CD4-positive, CD25-positive, alpha-beta regulatory T cell (primary cell): Measurements from ENCODE around the gene GOLGA8S. TPM values are rescaled to one million over a fixed set of nuclear protein-coding genes. Genes with fewer than 3 reads are reported as not detected.
"Not testable (repeated sequence)": the region's sequence is repeated elsewhere in the genome, so short reads cannot be mapped to it uniquely, and the experiment has no call there.

Source experiments
- ATAC-seq, 2 donors: fragments of 150-1000 bp; cut with Tn5 transposase; one replicate each; pipeline ENCODE4 v1.10.0; 2021; ENCODE audit warnings: low read depth in 2 of 2, moderate number of reproducible peaks in 2 of 2, moderate library complexity in 1 of 2
- DNase-seq, 3 donors: peaks; one replicate each; pipeline versions ENCODE4 v3.0.0 to v3.0.0-alpha.2; 2012 to 2022; ENCODE audit warnings: mixed read lengths in 1 of 3
- H3K27ac ChIP-seq: one replicate; pipeline ENCODE4 v1.7.0; 2013; ENCODE audit warnings: mild to moderate bottlenecking, low read length; ENCODE audit not compliant: insufficient read depth, poor library complexity, severe bottlenecking
- H3K27me3 ChIP-seq: one replicate; pipeline ENCODE4 v1.7.0; 2013; ENCODE audit warnings: low read length; ENCODE audit not compliant: control insufficient read depth, insufficient read depth
- H3K36me3 ChIP-seq: one replicate; pipeline ENCODE4 v1.7.0; 2013; ENCODE audit warnings: mild to moderate bottlenecking, low read length, moderate library complexity; ENCODE audit not compliant: control insufficient read depth, insufficient read depth
- H3K4me1 ChIP-seq: 2 replicates; pipeline ENCODE4 v1.7.0; 2013; ENCODE audit warnings: mild to moderate bottlenecking, low read length; ENCODE audit not compliant: insufficient read depth, control insufficient read depth, poor library complexity, severe bottlenecking
- H3K4me3 ChIP-seq: one replicate; pipeline ENCODE4 v1.7.0; 2013; ENCODE audit warnings: low read depth, mild to moderate bottlenecking, low read length, moderate library complexity
- H3K9me3 ChIP-seq, 2 experiments: 1 replicate in 1 of 2; 2 replicates in 1 of 2; pipeline ENCODE4 v1.7.0; 2013; ENCODE audit warnings: low read length in 2 of 2, mild to moderate bottlenecking in 1 of 2, moderate library complexity in 1 of 2; ENCODE audit not compliant: control insufficient read depth in 2 of 2
- H3K27ac Mint-ChIP-seq, 3 donors: one replicate each; pipeline ENCODE4 v1.8.0; 2020 to 2022; ENCODE audit warnings: mild to moderate bottlenecking in 3 of 3, mixed read lengths in 3 of 3, moderate library complexity in 2 of 3
- H3K27me3 Mint-ChIP-seq: one replicate; pipeline ENCODE4 v1.8.0; 2022; ENCODE audit warnings: mild to moderate bottlenecking, mixed read lengths
- H3K36me3 Mint-ChIP-seq: one replicate; pipeline ENCODE4 v1.8.0; 2020; ENCODE audit warnings: mixed read lengths
- H3K4me1 Mint-ChIP-seq, 4 donors: one replicate each; pipeline ENCODE4 v1.8.0; 2020 to 2022; ENCODE audit warnings: mixed read lengths in 4 of 4, mild to moderate bottlenecking in 1 of 4
- H3K4me3 Mint-ChIP-seq, 4 donors: one replicate each; pipeline ENCODE4 v1.8.0; 2020 to 2022; ENCODE audit warnings: mild to moderate bottlenecking in 4 of 4, mixed read lengths in 4 of 4, moderate library complexity in 3 of 4
- H3K9me3 Mint-ChIP-seq, 7 donors: one replicate each; pipeline ENCODE4 v1.8.0; 2020 to 2022; ENCODE audit warnings: mixed read lengths in 7 of 7, mild to moderate bottlenecking in 3 of 7, moderate library complexity in 2 of 7
- polyA plus RNA-seq, 4 donors: library from polyadenylated mRNA; unstranded; fragments of 300-500 nt; fragmentation: Illumina TruSeq; gene quantifications; one replicate each; pipeline ENCODE4 v1.2.3, GENCODE V29; 2021
- total RNA-seq: library from RNA; stranded (reverse); gene quantifications from one replicate; pipeline ENCODE4 v1.2.3, GENCODE V29; 2022

The GOLGA8S gene
- total and polyA plus RNA-seq, 5 donors from 2014 or later: not detected

GRCh38 chr15:23401627-23402026, 47.1 kb downstream of the GOLGA8S start:
- Histone ChIP-seq H3K9me3 (no peaks in the 10 kb centered on the region), H3K36me3 (no peaks in the 10 kb centered on the region), H3K27ac (no peak overlapping the region), H3K4me1 (no peaks in the 10 kb centered on the region), H3K4me3 (no peak overlapping the region), H3K27me3 (no peaks in the 10 kb centered on the region)
- no peaks in the 10 kb centered on the region for H3K36me3 Mint-ChIP-seq
- no peak overlapping the region for H3K27ac Mint-ChIP-seq
- ATAC-seq (no peak), DNase-seq (no peak)
- H3K9me3 Mint-ChIP-seq: peaks cover 0 to 4% (median 0%) of the 10 kb centered on the region in 7 donors
- no peaks in the 10 kb centered on the region for H3K27me3 Mint-ChIP-seq
- H3K4me3 Mint-ChIP-seq: no peak overlapping the region
- no peaks in the 10 kb centered on the region for H3K4me1 Mint-ChIP-seq

- no peaks in the 10 kb centered on the region for H3K9me3 ChIP-seq
- no peaks in the 10 kb centered on the region for H3K27me3 Mint-ChIP-seq
Measured at GRCh38 chr15:23402140-23402539, 47.6 kb downstream of the GOLGA8S start.

DNA sequence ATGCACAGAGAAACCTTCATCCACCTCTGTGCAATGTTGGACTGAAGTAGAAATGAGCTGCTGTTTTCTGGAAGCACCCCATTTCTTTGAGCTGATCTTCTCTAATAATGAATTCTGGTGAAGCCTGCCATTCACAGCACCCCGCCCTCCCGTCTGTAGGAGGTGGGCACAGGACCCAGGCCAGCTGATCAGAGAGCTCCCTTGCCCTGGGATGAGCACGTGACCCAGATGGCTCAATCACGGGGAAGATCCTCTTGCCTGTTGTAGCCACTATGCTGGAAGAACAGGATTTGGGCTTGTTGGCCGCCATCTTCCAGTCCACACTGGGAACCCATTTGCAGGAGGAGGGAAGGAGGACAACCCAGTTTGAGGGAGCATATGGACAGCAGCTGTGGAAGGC, 48.0 kb downstream of the GOLGA8S start:
- no peaks in the 10 kb centered on the region for H3K4me1 Mint-ChIP-seq
- H3K27ac Mint-ChIP-seq: no peak overlapping the region
- Histone ChIP-seq H3K27me3 (no peaks in the 10 kb centered on the region), H3K27ac (no peak overlapping the region), H3K9me3 (no peaks in the 10 kb centered on the region), H3K36me3 (no peaks in the 10 kb centered on the region), H3K4me3 (no peak overlapping the region), H3K4me1 (no peaks in the 10 kb centered on the region)
- DNase-seq: no peak
- H3K4me3 Mint-ChIP-seq: no peak overlapping the region
- H3K36me3 Mint-ChIP-seq: no peaks in the 10 kb centered on the region
- no peak for ATAC-seq
- no peaks in the 10 kb centered on the region for H3K27me3 Mint-ChIP-seq
- peaks cover 0 to 4% (median 0%) of the 10 kb centered on the region in 7 donors for H3K9me3 Mint-ChIP-seq

More at GRCh38 chr15:23402140-23402539, 47.6 kb downstream of the GOLGA8S start:
- H3K4me3 ChIP-seq: no peak overlapping the region
- Mint-ChIP-seq H3K27ac (no peak overlapping the region), H3K9me3 (peaks cover 0 to 4% (median 0%) of the 10 kb centered on the region in 7 donors), H3K4me1 (no peaks in the 10 kb centered on the region), H3K36me3 (no peaks in the 10 kb centered on the region), H3K4me3 (no peak overlapping the region)
- H3K36me3 ChIP-seq: no peaks in the 10 kb centered on the region
- H3K27me3 ChIP-seq: no peaks in the 10 kb centered on the region
- H3K27ac ChIP-seq: no peak overlapping the region
- no peaks in the 10 kb centered on the region for H3K4me1 ChIP-seq
- ATAC-seq: no peak
- DNase-seq: no peak

GRCh38 chr15:23403550-23403949, 49.0 kb downstream of the GOLGA8S start:
- no peak overlapping the region for H3K27ac ChIP-seq
- H3K27me3 ChIP-seq: no peaks in the 10 kb centered on the region
- no peak overlapping the region for H3K4me3 ChIP-seq
- H3K27me3 Mint-ChIP-seq: no peaks in the 10 kb centered on the region
- H3K4me3 Mint-ChIP-seq: no peak overlapping the region
- H3K36me3 Mint-ChIP-seq: no peaks in the 10 kb centered on the region
- no peak overlapping the region for H3K27ac Mint-ChIP-seq
- no peaks in the 10 kb centered on the region for H3K4me1 Mint-ChIP-seq
- H3K4me1 ChIP-seq: no peaks in the 10 kb centered on the region
- peaks cover 0 to 4% (median 0%) of the 10 kb centered on the region in 7 donors for H3K9me3 Mint-ChIP-seq
- H3K9me3 ChIP-seq: no peaks in the 10 kb centered on the region
- no peak for ATAC-seq
- no peaks in the 10 kb centered on the region for H3K36me3 ChIP-seq
- DNase-seq: no peak

DNA sequence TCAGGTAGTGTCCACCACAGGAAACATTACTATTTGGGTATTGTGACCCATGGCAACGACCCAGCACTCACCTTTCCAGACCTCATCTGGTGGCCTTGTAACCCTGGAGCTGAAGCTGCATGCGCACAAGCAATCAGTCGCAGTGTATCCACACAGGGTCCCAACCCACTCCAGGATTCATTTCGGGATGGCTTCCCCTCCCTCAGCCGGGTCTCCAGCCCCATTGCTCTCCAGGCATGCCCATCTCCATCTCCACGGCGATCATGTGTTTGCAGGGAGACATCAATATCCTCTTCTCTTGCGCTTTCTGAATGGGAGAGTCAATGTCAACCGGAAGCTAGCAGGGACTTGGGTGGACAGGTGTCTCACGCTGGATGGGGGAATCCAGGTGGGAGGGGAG, 57.3 kb downstream of the GOLGA8S start:
- ATAC-seq (no peak), DNase-seq (no peak)
- no peaks in the 10 kb centered on the region for H3K36me3 Mint-ChIP-seq
- H3K4me3 ChIP-seq: no peak overlapping the region
- H3K27me3 ChIP-seq: no peaks in the 10 kb centered on the region
- no peaks in the 10 kb centered on the region for H3K27me3 Mint-ChIP-seq
- no peaks in the 10 kb centered on the region for H3K4me1 ChIP-seq
- no peaks in the 10 kb centered on the region for H3K4me1 Mint-ChIP-seq
- no peak overlapping the region for H3K27ac Mint-ChIP-seq
- H3K4me3 Mint-ChIP-seq: no peak overlapping the region
- H3K9me3 Mint-ChIP-seq: peaks cover 0 to 2% (median 0%) of the 10 kb centered on the region in 7 donors
- H3K36me3 ChIP-seq: no peaks in the 10 kb centered on the region
- no peak overlapping the region for H3K27ac ChIP-seq
- no peaks in the 10 kb centered on the region for H3K9me3 ChIP-seq

DNA sequence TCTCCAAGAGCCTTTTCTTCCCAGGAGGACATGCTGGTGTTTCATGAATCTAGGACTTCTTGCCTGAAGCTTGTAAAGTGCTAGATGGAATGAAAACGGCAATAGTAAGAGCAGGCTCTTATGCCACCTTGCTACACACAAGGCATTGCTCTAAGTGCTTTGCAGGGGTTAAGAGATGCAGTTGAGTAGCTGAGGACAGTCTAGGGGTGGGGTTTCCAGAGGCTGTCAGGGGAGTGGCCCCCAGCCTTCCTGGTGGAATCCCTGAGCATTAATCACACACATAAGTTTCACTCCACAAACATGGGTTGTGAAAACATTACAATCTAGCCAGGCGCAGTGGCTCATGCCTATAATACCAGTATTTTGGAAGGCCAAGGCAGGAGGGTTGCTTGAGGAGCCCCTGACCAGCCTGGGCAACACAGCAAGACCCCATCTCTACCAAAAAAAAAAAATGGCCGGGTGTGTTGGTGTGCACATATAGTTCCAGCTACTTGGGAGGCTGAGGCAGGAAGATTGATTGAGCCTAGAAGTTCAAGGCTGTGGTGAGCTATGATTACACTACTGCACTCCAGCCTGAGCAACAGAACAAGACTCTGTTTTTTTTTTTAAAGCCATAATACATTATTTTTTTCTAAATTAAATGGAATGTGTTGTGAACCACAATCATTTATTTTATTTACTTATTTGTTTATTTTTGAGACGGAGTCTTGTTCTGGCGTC, 58.5 kb downstream of the GOLGA8S start:
- not testable (repeated sequence) for H3K4me3 Mint-ChIP-seq, H3K27ac Mint-ChIP-seq

More for the DNA sequence above, 58.5 kb downstream of the GOLGA8S start:
- DNase-seq, H3K36me3 Mint-ChIP-seq, H3K27me3 ChIP-seq, H3K9me3 Mint-ChIP-seq, H3K4me1 Mint-ChIP-seq, H3K36me3 ChIP-seq, ATAC-seq, H3K4me3 ChIP-seq, H3K9me3 ChIP-seq, H3K27ac ChIP-seq, H3K4me1 ChIP-seq, H3K27me3 Mint-ChIP-seq: not testable (repeated sequence)

Other genes with a start within 250 kb of the GOLGA8S start
- gene GOLGA6L1, start 217.9 kb upstream of the GOLGA8S start, total RNA-seq: not detected
- not detected for gene GOLGA6L1, start 217.9 kb upstream of the GOLGA8S start, polyA plus RNA-seq
- gene GOLGA6L26, start 20.6 kb upstream of the GOLGA8S start, total RNA-seq: not detected
- gene GOLGA6L26, start 20.6 kb upstream of the GOLGA8S start, polyA plus RNA-seq: not detected
- gene GOLGA6L2, start 92.5 kb downstream of the GOLGA8S start, total RNA-seq: not detected
- gene GOLGA6L2, start 92.5 kb downstream of the GOLGA8S start, polyA plus RNA-seq: not detected
- 2.8 TPM for gene MKRN3, start 210.9 kb downstream of the GOLGA8S start, total RNA-seq
- gene MKRN3, start 210.9 kb downstream of the GOLGA8S start, polyA plus RNA-seq: 1 to 10 TPM; 2.2 to 3.2 (median 2.4) TPM